Measurements from ENCODE around the gene GP1BB. TPM values are rescaled to one million over a fixed set of nuclear protein-coding genes. Genes with fewer than 3 reads are reported as not detected.

The GP1BB gene
- total and polyA plus RNA-seq, 10 of the 15 experiments (the other 5 are each of a cell fraction or from before 2014, with no cell fraction given): 0.05 to 0.28 (median 0.28) TPM; not detected in 7

GRCh38 chr22:19769393-19769715 lies 46.0 kb downstream of the GP1BB start:
- Histone ChIP-seq H3K4me3 (no peak overlapping the region), H3K27ac (ENCODE audit: control insufficient read depth, insufficient read depth) (no peak overlapping the region), H3K36me3 (ENCODE audit: control insufficient read depth in 2 of 2, insufficient read depth in 2 of 2, low read length in 1 of 2) (no peaks in the 10 kb centered on the region), H3K4me2 (ENCODE audit: control insufficient read depth, insufficient read depth) (no peak overlapping the region), H3K9ac (ENCODE audit: control insufficient read depth, insufficient read depth, low read length) (no peak overlapping the region), H3K79me2 (ENCODE audit: control insufficient read depth, insufficient read depth, low read length) (no peaks in the 10 kb centered on the region), H3K27me3 (replicated peaks in 1 of 2; ENCODE audit: control insufficient read depth in 2 of 2, insufficient read depth in 2 of 2, low read length in 1 of 2) (peaks cover 0 to 16% of the 10 kb centered on the region in 2 experiments; a peak in 3 of 4 replicates), H3K9me3 (replicated peaks; ENCODE audit: control insufficient read depth, insufficient read depth, low read length) (no peaks in the 10 kb centered on the region), H4K20me1 (ENCODE audit: control insufficient read depth, insufficient read depth) (no peaks in the 10 kb centered on the region; the same call in 1 of the 2 replicates), H3K4me1 (ENCODE audit: control insufficient read depth, insufficient read depth, low read length) (peaks cover 9% of the 10 kb centered on the region), H2AFZ (ENCODE audit: control insufficient read depth, low read depth, low read length) (no peak overlapping the region)
- FAIRE-seq: no peak
- no TSS peak for BruUV-seq (replicated peaks)
- no peak for DNase-seq (ENCODE audit: low read depth, low spot score)
- WGBS (ENCODE audit: insufficient coverage, insufficient replicate concordance, low lambda C conversion rate, missing lambda C conversion rate): 43% methylated on average over 12 of the region's 12 CpGs
- intact Hi-C loops (cut with micrococcal nuclease; ENCODE audit: unreplicated experiment): no loop called here
- POLR2A ChIA-PET: interaction anchor here (0.6 kb wide), 1 partner anchor 645 kb away, joined by 3 read pairs; no protein-coding TSS in a partner anchor
- no peak for ATAC-seq
- RAD21 ChIA-PET (ENCODE audit: unreplicated experiment): no interaction called here
- CTCF ChIA-PET: no interaction called here
- in situ Hi-C loops (cut with MboI): no loop called here
- SMC1A ChIA-PET (ENCODE audit: uncharacterized antibody, unreplicated experiment): no interaction called here
- no peak for TF ChIP-seq ZBTB11 (CRISPR knock-in tag; IDR thresholded peaks at IDR 0.05)
- no peak for TF ChIP-seq ATF3 (IDR thresholded peaks at IDR 0.05; ENCODE audit: borderline replicate concordance, extremely low read depth, low read depth, low read length)
- no peak for TF ChIP-seq PBX3 (IDR thresholded peaks at IDR 0.05; ENCODE audit: insufficient replicate concordance, low read depth, low read length)
- TF ChIP-seq SUPT20H (IDR thresholded peaks at IDR 0.05; ENCODE audit: borderline replicate concordance, control insufficient read depth, low read depth, low read length): no peak
- TF ChIP-seq NR2C1 (IDR thresholded peaks at IDR 0.05): no peak
- no peak for TF ChIP-seq PAX5 (IDR thresholded peaks at IDR 0.05; ENCODE audit: borderline replicate concordance, low read depth, low read length)
- TF ChIP-seq MTA3 (IDR thresholded peaks at IDR 0.05; ENCODE audit: borderline replicate concordance, low read length): no peak
- TF ChIP-seq ASH2L (IDR thresholded peaks at IDR 0.05; ENCODE audit: borderline replicate concordance, low read depth): no peak
- no peak for TF ChIP-seq YBX1 (IDR thresholded peaks at IDR 0.05)
- TF ChIP-seq ZNF592 (IDR thresholded peaks at IDR 0.05): no peak
- TF ChIP-seq HDAC2 (IDR thresholded peaks at IDR 0.05): no peak
- TF ChIP-seq SPI1 (IDR thresholded peaks at IDR 0.05; ENCODE audit: borderline replicate concordance, insufficient read depth, low read depth, low read length): no peak
- TF ChIP-seq SIN3A (IDR thresholded peaks at IDR 0.05; ENCODE audit: low read depth, low read length): no peak
- no peak for TF ChIP-seq TCF12 (IDR thresholded peaks at IDR 0.05; ENCODE audit: low read depth, low read length)
- no peak for TF ChIP-seq NFYB (IDR thresholded peaks at IDR 0.05; ENCODE audit: insufficient read depth, low read depth, low read length)
